ENCODE results near the gene DCXR. TPM values are rescaled to one million over a fixed set of nuclear protein-coding genes. Genes with fewer than 3 reads are reported as not detected.

The DCXR gene
- total and polyA plus RNA-seq, 2 of the 13 experiments (the other 11 are each of a cell fraction or from before 2014, with no cell fraction given), result 287 to 311 TPM

- TF ChIP-seq KAT7 (CRISPR knock-in tag; IDR thresholded peaks at IDR 0.05; ENCODE audit: borderline replicate concordance) (peak; percentile 89), SMAD9 (CRISPR knock-in tag; IDR thresholded peaks at IDR 0.05) (no peak), CBX2 (IDR thresholded peaks at IDR 0.05; ENCODE audit: low read depth, low read length) (no peak), CBX2 (CRISPR knock-in tag; IDR thresholded peaks at IDR 0.05; ENCODE audit: low read depth) (no peak), PRDM10 (CRISPR knock-in tag; IDR thresholded peaks at IDR 0.05; ENCODE audit: low read depth) (0 out of 2 replicates have a peak, but pooled peaks have one; percentile 73), ZNF761 (CRISPR knock-in tag; conservative IDR thresholded peaks at IDR 0.05) (peak; percentile 64; the same call in 1 of the 2 replicates), ZNF644 (CRISPR knock-in tag; IDR thresholded peaks at IDR 0.05; ENCODE audit: low read depth) (no peak), SETDB1 (CRISPR knock-in tag; IDR thresholded peaks at IDR 0.05; ENCODE audit: borderline replicate concordance) (no peak), STAT5B (CRISPR knock-in tag; IDR thresholded peaks at IDR 0.05) (0 out of 2 replicates have a peak, but pooled peaks have one; percentile 45), XRCC5 (optimal IDR thresholded peaks at IDR 0.05; ENCODE audit: low read length) (peak; percentile 87), SRSF1 (optimal IDR thresholded peaks at IDR 0.05; ENCODE audit: low read depth, low read length) (peak; percentile 98), SRSF9 (IDR thresholded peaks at IDR 0.05; ENCODE audit: borderline replicate concordance, insufficient read depth, low read depth, low read length, poor library complexity, severe bottlenecking) (no peak), ZBTB49 (CRISPR knock-in tag; IDR thresholded peaks at IDR 0.05; ENCODE audit: borderline replicate concordance) (no peak), ZNF430 (CRISPR knock-in tag; IDR thresholded peaks at IDR 0.05) (peak; percentile 89; the same call in 1 of the 2 replicates), ATF3 (CRISPR knock-in tag; IDR thresholded peaks at IDR 0.05) (peak; percentile 32; the same call in 1 of the 2 replicates), ZSCAN5A (CRISPR knock-in tag; IDR thresholded peaks at IDR 0.05; ENCODE audit: borderline replicate concordance) (no peak), ZNF501 (CRISPR knock-in tag; IDR thresholded peaks at IDR 0.05) (peak; percentile 72), ZNF24 (IDR thresholded peaks at IDR 0.05) (peak; percentile 55; the same call in 1 of the 2 replicates), ATF4 (CRISPR knock-in tag; IDR thresholded peaks at IDR 0.05) (peak; percentile 16 to 85; a peak in 2 of 4 replicates), HNRNPK (IDR thresholded peaks at IDR 0.05; ENCODE audit: low read depth, low read length, poor library complexity, severe bottlenecking) (peak; percentile 82)
Observed at GRCh38 chr17:82000803-82001570, 36.5 kb downstream of the DCXR start (continued).
